SU-DHL-6 (cell line): ENCODE measurements around the gene MGAT4D.
"Not testable (repeated sequence)": the region's sequence is repeated elsewhere in the genome, so short reads cannot be mapped to it uniquely, and the experiment has no call there.

Source experiments
- H2AFZ ChIP-seq: fragments of 200-600 bp; sonication (generic); 2 replicates; pipeline ENCODE4 v1.6.1; 2014; ENCODE audit warnings: low read depth, mild to moderate bottlenecking, moderate library complexity, mixed read lengths, antibody characterized with exemption, low read length; ENCODE audit not compliant: severe bottlenecking
- H3F3A ChIP-seq: fragments of 200-600 bp; shearing (Covaris generic); 2 replicates; pipeline ENCODE4 v1.6.0; 2016; ENCODE audit warnings: antibody characterized with exemption, mild to moderate bottlenecking; ENCODE audit not compliant: insufficient read depth
- H3K27ac ChIP-seq: fragments of 200-600 bp; sonication (generic); 2 replicates; pipeline ENCODE4 v1.5.1; 2016; ENCODE audit warnings: low read depth, mild to moderate bottlenecking, low read length, moderate library complexity, mixed read lengths
- H3K27me3 ChIP-seq: fragments of 200-600 bp; sonication (generic), shearing (Covaris generic); 2 replicates; pipeline ENCODE4 v1.6.0; 2014; ENCODE audit warnings: mild to moderate bottlenecking, low read length
- H3K36me3 ChIP-seq: fragments of 200-600 bp; sonication (generic); 2 replicates; pipeline ENCODE4 v1.6.1; 2014; ENCODE audit warnings: mild to moderate bottlenecking, low read length, mixed read lengths
- H3K4me2 ChIP-seq: fragments of 300-600, 200-600 bp; shearing (Covaris generic), sonication (generic); 2 replicates; pipeline ENCODE4 v1.6.0; 2014; ENCODE audit warnings: low read length, low read depth, mild to moderate bottlenecking; ENCODE audit not compliant: poor library complexity, severe bottlenecking
- H3K4me3 ChIP-seq: fragments of 200-600 bp; sonication (generic); 2 replicates; pipeline ENCODE4 v1.5.1; 2014; ENCODE audit warnings: antibody characterized with exemption, low read length, mild to moderate bottlenecking, mixed read lengths; ENCODE audit not compliant: insufficient read depth, poor library complexity, severe bottlenecking
- H3K79me2 ChIP-seq: fragments of 200-600 bp; sonication (generic); 2 replicates; pipeline ENCODE4 v1.6.1; 2014; ENCODE audit warnings: mild to moderate bottlenecking, low read length, moderate library complexity; ENCODE audit not compliant: insufficient read depth
- H3K9ac ChIP-seq: fragments of 200-600 bp; sonication (generic); 2 replicates; pipeline ENCODE4 v1.7.0; 2014; ENCODE audit warnings: mild to moderate bottlenecking, low read length
- H3K9me2 ChIP-seq: fragments of 200-600 bp; sonication (generic); replicated peaks from 2 replicates; pipeline ENCODE4 v1.6.1; 2014; ENCODE audit warnings: low read length; ENCODE audit not compliant: insufficient read depth
- H3K9me3 ChIP-seq: fragments of 200-600 bp; sonication (generic); 2 replicates; pipeline ENCODE4 v1.6.1; 2014; ENCODE audit warnings: low read length, mixed read lengths; ENCODE audit not compliant: insufficient read depth
- H4K20me1 ChIP-seq: fragments of 200-600 bp; sonication (generic); 2 replicates; pipeline ENCODE4 v1.6.1; 2014; ENCODE audit warnings: low read depth, mild to moderate bottlenecking, antibody characterized with exemption, low read length, moderate library complexity, mixed read lengths
- CTCF ChIP-seq: fragments of 200-600 bp; sonication (generic); IDR thresholded peaks from one replicate; pipeline ENCODE4 v1.5.1; 2017; ENCODE audit warnings: antibody characterized with exemption, mild to moderate bottlenecking, low read length, moderate library complexity; ENCODE audit not compliant: insufficient read depth, poor library complexity, severe bottlenecking
- EZH2phosphoT487 ChIP-seq: fragments of 200-600 bp; sonication (generic), shearing (Covaris generic); conservative IDR thresholded peaks from 2 replicates; pipeline ENCODE4 v1.6.1; 2018; ENCODE audit warnings: mild to moderate bottlenecking, antibody characterized with exemption, low read length, moderate library complexity, mixed read lengths

Gene MGAT4D

GRCh38 chr4:140523857-140524742 lies 26.0 kb upstream of the MGAT4D start, which contains the start of gene ELMOD2:
Gene ELMOD2, plus strand, starts transcription at chr4:140524168. Its CDS starts 1,261 bp downstream, at chr4:140525429.
- TF ChIP-seq EZH2phosphoT487 (no peak), CTCF (peak; percentile 55)
- Histone ChIP-seq H3K9me3 (no peaks in the 10 kb centered on the region), H3K9me2 (no peaks in the 10 kb centered on the region), H3K4me3 (peak within 1 kb of the TSS; percentile 71), H3K27me3 (no peaks in the 10 kb centered on the region), H3K9ac (peak within 1 kb of the TSS; percentile 70), H3K79me2 (peaks cover 10% of the 10 kb centered on the region), H3K36me3 (peaks cover 17% of the 10 kb centered on the region; the same call in 1 of the 2 replicates), H2AFZ (peak within 1 kb of the TSS; percentile 64), H4K20me1 (no peaks in the 10 kb centered on the region), H3K27ac (peak within 1 kb of the TSS; percentile 73), H3K4me2 (peak within 1 kb of the TSS; percentile 79), H3F3A (no peaks in the 10 kb centered on the region)

GRCh38 chr4:140523370-140523856 lies 25.3 kb upstream of the MGAT4D start:
- no peak for TF ChIP-seq CTCF
- no peak for TF ChIP-seq EZH2phosphoT487
- Histone ChIP-seq H4K20me1 (no peaks in the 10 kb centered on the region), H3K4me3 (peak overlapping the region; percentile 44), H3K36me3 (peaks cover 17% of the 10 kb centered on the region; the same call in 1 of the 2 replicates), H3K27ac (no peak overlapping the region), H3K4me2 (peak overlapping the region; percentile 79), H3F3A (no peaks in the 10 kb centered on the region), H2AFZ (peak overlapping the region; percentile 64), H3K9me3 (no peaks in the 10 kb centered on the region), H3K79me2 (peaks cover 10% of the 10 kb centered on the region), H3K27me3 (no peaks in the 10 kb centered on the region), H3K9me2 (no peaks in the 10 kb centered on the region), H3K9ac (peak overlapping the region; percentile 38)

GRCh38 chr4:140515423-140515822 lies 17.3 kb upstream of the MGAT4D start:
- Histone ChIP-seq H3K27ac (no peak overlapping the region), H3K4me3 (no peak overlapping the region), H3K36me3 (no peaks in the 10 kb centered on the region), H3K79me2 (no peaks in the 10 kb centered on the region), H3K27me3 (no peaks in the 10 kb centered on the region), H2AFZ (no peak overlapping the region), H3F3A (no peaks in the 10 kb centered on the region), H3K9me3 (no peaks in the 10 kb centered on the region), H3K4me2 (no peak overlapping the region), H4K20me1 (no peaks in the 10 kb centered on the region), H3K9me2 (no peaks in the 10 kb centered on the region), H3K9ac (no peak overlapping the region)
- TF ChIP-seq CTCF (no peak), EZH2phosphoT487 (no peak)

- H4K20me1 ChIP-seq, H3K4me3 ChIP-seq, H3K9me2 ChIP-seq, H3K4me2 ChIP-seq, H3K27me3 ChIP-seq, H3K79me2 ChIP-seq, H2AFZ ChIP-seq, H3K9me3 ChIP-seq, H3F3A ChIP-seq, H3K9ac ChIP-seq, H3K36me3 ChIP-seq, H3K27ac ChIP-seq: not testable (repeated sequence)
Measured at GRCh38 chr4:140513765-140514164, 15.7 kb upstream of the MGAT4D start.
